K562 (cell line): ENCODE measurements around the gene TFEC. TPM values are rescaled to one million over a fixed set of nuclear protein-coding genes. Genes with fewer than 3 reads are reported as not detected.

ENCODE experiments used
- ATAC-seq: fragments of 200-7000 bp; cut with Tn5 transposase; 3 replicates; pipeline ENCODE4 v1.9.1; 2020; ENCODE audit warnings: moderate library complexity
- BruUV-seq: library from RNA; stranded (reverse); fragments of 400-500 nt; replicated peaks from 2 replicates; lab custom pipeline; 2021; lab: Mats Ljungman, UMichigan
- CTCF ChIA-PET: fragments of 300-600 bp; formaldehyde crosslinking; extraction: SDS; loops from one replicate; lab custom pipeline; 2021; ENCODE audit warnings: low intra/inter-chr PET ratio; lab: Yijun Ruan, JAX
- POLR2A ChIA-PET: fragments of 300-600, 350-650 bp; sonication (Branson Sonifier 250); formaldehyde crosslinking; extraction: SDS; loops from one replicate; lab custom pipeline; 2021; ENCODE audit warnings: antibody characterized with exemption, inconsistent platforms; lab: Yijun Ruan, JAX
- DNase-seq, 4 experiments: peaks; one replicate each; pipeline versions ENCODE4 v3.0.0 to v3.0.0-alpha.2; 2011 to 2018; ENCODE audit warnings: low spot score in 3 of 4, mixed read lengths in 3 of 4; ENCODE audit errors: extremely low read depth in 1 of 4
- FAIRE-seq: peaks from 2 replicates; lab custom pipeline; 2011; peaks lifted over from hg19 to GRCh38; lab: Jason Lieb, UNC
- H2AFZ ChIP-seq: 2 replicates; pipeline ENCODE4 v1.6.0; 2011; ENCODE audit warnings: low read depth, low read length, control low read depth, inconsistent platforms
- H3K27ac ChIP-seq: fragments of 200-600 bp; 3 replicates; pipeline ENCODE4 v1.8.0; 2011; ENCODE audit warnings: low read depth, mild to moderate bottlenecking, control low read depth, inconsistent platforms, low read length, moderate library complexity, mixed read lengths; ENCODE audit errors: extremely low read depth
- H3K27me3 ChIP-seq, 2 experiments: fragments of 300-600 bp in 1 of 2; 2 replicates in 1 of 2; 3 replicates in 1 of 2; pipeline versions ENCODE4 v1.6.0 to v1.8.0; 2011; ENCODE audit warnings: inconsistent platforms in 2 of 2, low read length in 2 of 2, mild to moderate bottlenecking in 1 of 2, mixed read lengths in 1 of 2, moderate library complexity in 1 of 2; ENCODE audit not compliant: control insufficient read depth in 2 of 2, insufficient read depth in 2 of 2
- H3K36me3 ChIP-seq: fragments of 300-600 bp; 3 replicates; pipeline ENCODE4 v1.8.0; 2011; ENCODE audit warnings: mild to moderate bottlenecking, low read length, inconsistent platforms; ENCODE audit not compliant: control insufficient read depth, insufficient read depth
- H3K4me1 ChIP-seq, 2 experiments: fragments of 200-600 bp in 1 of 2; replicated peaks in 1 of 2; 2 replicates in 1 of 2; 3 replicates in 1 of 2; pipeline versions ENCODE4 v1.5.1 to v1.8.0; 2011; ENCODE audit warnings: inconsistent platforms in 2 of 2, low read length in 2 of 2, mild to moderate bottlenecking in 1 of 2, mixed read lengths in 1 of 2, moderate library complexity in 1 of 2; ENCODE audit not compliant: control insufficient read depth in 2 of 2, insufficient read depth in 2 of 2
- H3K4me2 ChIP-seq: 2 replicates; pipeline ENCODE4 v1.6.1; 2011; ENCODE audit warnings: low read length, control low read depth, inconsistent platforms, mixed read lengths; ENCODE audit not compliant: insufficient read depth
- H3K4me3 ChIP-seq: fragments of 200-600 bp; sonication (generic), shearing (Covaris generic); 2 replicates; pipeline ENCODE4 v1.5.1; 2016; ENCODE audit warnings: control low read depth, inconsistent platforms
- H3K79me2 ChIP-seq: fragments of 200-600 bp; 3 replicates; pipeline ENCODE4 v1.8.0; 2011; ENCODE audit warnings: low read length, inconsistent platforms; ENCODE audit not compliant: control insufficient read depth, insufficient read depth
- H3K9ac ChIP-seq, 2 experiments: 2 replicates each; pipeline versions ENCODE4 v1.6.0 to v1.6.1; 2011; ENCODE audit warnings: low read depth in 2 of 2, low read length in 2 of 2, control low read depth in 1 of 2, inconsistent platforms in 1 of 2, mild to moderate bottlenecking in 1 of 2, mixed read lengths in 1 of 2; ENCODE audit not compliant: insufficient read depth in 1 of 2
- H3K9me1 ChIP-seq: one replicate; pipeline ENCODE4 v1.6.0; 2011; ENCODE audit warnings: inconsistent platforms, mild to moderate bottlenecking, low read length, moderate library complexity; ENCODE audit not compliant: control insufficient read depth, insufficient read depth
- H3K9me3 ChIP-seq: replicated peaks from 2 replicates; pipeline ENCODE4 v1.5.1; 2011; ENCODE audit warnings: low read depth, low read length, inconsistent platforms; ENCODE audit not compliant: control insufficient read depth, insufficient read depth
- H4K20me1 ChIP-seq: replicated peaks from 2 replicates; pipeline ENCODE4 v1.6.1; 2011; ENCODE audit warnings: low read length, inconsistent platforms, mixed read lengths; ENCODE audit not compliant: control insufficient read depth, insufficient read depth
- CBX2 ChIP-seq: fragments of 200-600 bp; sonication (generic); IDR thresholded peaks from one replicate; pipeline ENCODE4 v1.6.1; 2012; ENCODE audit warnings: mild to moderate bottlenecking, low read length, inconsistent platforms; ENCODE audit not compliant: insufficient read depth, poor library complexity, severe bottlenecking
- DPF2 ChIP-seq: fragments of 450-650 bp; IDR thresholded peaks from 2 replicates; pipeline ENCODE4 v1.6.1; 2016
- E2F4 ChIP-seq: sonication (generic); formaldehyde crosslinking; IDR thresholded peaks from 2 replicates; pipeline ENCODE4 v1.8.0; 2022; ENCODE audit warnings: mild to moderate bottlenecking, low read depth, missing genetic modification reagents
- FIP1L1 ChIP-seq: fragments of 200-400 bp; formaldehyde crosslinking; IDR thresholded peaks from 2 replicates; pipeline ENCODE4 v1.6.1; 2018; ENCODE audit warnings: mild to moderate bottlenecking, low read depth, low read length; ENCODE audit not compliant: poor library complexity, severe bottlenecking
- GATA2 ChIP-seq: sonication (generic); formaldehyde crosslinking; IDR thresholded peaks from 2 replicates; pipeline ENCODE4 v1.4.0; 2020; ENCODE audit warnings: mild to moderate bottlenecking, missing genetic modification reagents
- LARP7 ChIP-seq: fragments of 450-650 bp; IDR thresholded peaks from 2 replicates; pipeline ENCODE4 v1.6.1; 2016
- MCM3 ChIP-seq: fragments of 450-650 bp; IDR thresholded peaks from 2 replicates; pipeline ENCODE4 v1.6.1; 2016
- PHB2 ChIP-seq: fragments of 450-650 bp; IDR thresholded peaks from 2 replicates; pipeline ENCODE4 v1.6.1; 2017; ENCODE audit warnings: low read depth
- USF1 ChIP-seq: sonication (generic); formaldehyde crosslinking; IDR thresholded peaks from 2 replicates; pipeline ENCODE4 v1.9.0; 2022; ENCODE audit warnings: mild to moderate bottlenecking, missing genetic modification reagents
- ZNF121 ChIP-seq: sonication (generic); formaldehyde crosslinking; conservative IDR thresholded peaks from 2 replicates; pipeline ENCODE4 v1.8.0; 2022; ENCODE audit warnings: missing genetic modification reagents
- ZNF165 ChIP-seq: fragments of 250-450 bp; sonication (Bioruptor Pico); IDR thresholded peaks from 2 replicates; pipeline ENCODE4 v1.4.0; 2020; ENCODE audit warnings: borderline replicate concordance
- ZNF217 ChIP-seq: sonication (generic); formaldehyde crosslinking; IDR thresholded peaks from 2 replicates; pipeline ENCODE4 v1.8.0; 2022; ENCODE audit warnings: mild to moderate bottlenecking, missing genetic modification reagents
- WGBS: fragments of 100-300 bp; shearing (Covaris generic); methylation state at CpG from one replicate; pipeline ENCODE4 v1.1.6; 2016; ENCODE audit warnings: low coverage, mixed read lengths; ENCODE audit not compliant: insufficient coverage; ENCODE audit errors: missing lambda C conversion rate; 5-methylcytosine and 5-hydroxymethylcytosine counted together
- in situ Hi-C: fragments of 300-500 bp; cut with MboI; formaldehyde crosslinking; loops from 4 replicates; pipeline ENCODE4 v1.15.0; 2018; ENCODE audit warnings: inconsistent platforms, mixed read lengths
- intact Hi-C: fragments of 100-400 bp; cut with micrococcal nuclease; formaldehyde crosslinking; loops from 2 replicates; pipeline ENCODE4 v1.14.2; 2022
- polyA plus RNA-seq, 8 experiments: library from polyadenylated mRNA; depleted of rRNA in 4 of 8; stranded (reverse) in 5 of 8; unstranded in 3 of 8; fragments of >200 nt; fragmentation: Nextera tagmentation in 2 of 8; fragmentation: Illumina TruSeq in 1 of 8; extraction: Ambion mirVana in 2 of 8; extraction: Trizol in 1 of 8; gene quantifications; 2 replicates each; pipeline versions ENCODE4 v1.2.1 to v1.2.3, GENCODE V29; 2011 to 2014; ENCODE audit warnings: inconsistent platforms in 1 of 8, missing spikeins in 1 of 8
- total RNA-seq, 7 experiments: library from RNA; depleted of rRNA in 6 of 7; stranded (reverse); fragments of >200 nt in 6 of 7; fragmentation: Illumina TruSeq in 2 of 7; extraction: Trizol in 2 of 7; gene quantifications; 2 replicates each; pipeline versions ENCODE4 v1.2.1 to v1.2.3, GENCODE V29; 2011 to 2021; ENCODE audit warnings: low replicate concordance in 1 of 7
- TF ChIP-seq, protein P1 (sequence below): fragments of 250-450 bp; sonication (Bioruptor Pico); IDR thresholded peaks from 2 replicates; pipeline ENCODE4 v1.4.0; 2020; ENCODE audit warnings: borderline replicate concordance
- TF ChIP-seq, protein P2 (sequence below): fragments of 450-650 bp; conservative IDR thresholded peaks from 2 replicates; pipeline ENCODE4 v1.6.1; 2016; ENCODE audit warnings: missing genetic modification characterization, low read depth, mild to moderate bottlenecking, control low read depth, missing compliant biosample characterization

TFEC gene
- total and polyA plus RNA-seq, 9 of the 15 experiments (the other 6 are each of a cell fraction or from before 2014, with no cell fraction given) = 0.01 TPM; not detected in 8

- TF ChIP-seq CBX2 (no peak), FIP1L1 (no peak), ZNF121 (CRISPR knock-in tag) (no peak), E2F4 (CRISPR knock-in tag) (no peak)
- TF ChIP-seq, protein P1, sequence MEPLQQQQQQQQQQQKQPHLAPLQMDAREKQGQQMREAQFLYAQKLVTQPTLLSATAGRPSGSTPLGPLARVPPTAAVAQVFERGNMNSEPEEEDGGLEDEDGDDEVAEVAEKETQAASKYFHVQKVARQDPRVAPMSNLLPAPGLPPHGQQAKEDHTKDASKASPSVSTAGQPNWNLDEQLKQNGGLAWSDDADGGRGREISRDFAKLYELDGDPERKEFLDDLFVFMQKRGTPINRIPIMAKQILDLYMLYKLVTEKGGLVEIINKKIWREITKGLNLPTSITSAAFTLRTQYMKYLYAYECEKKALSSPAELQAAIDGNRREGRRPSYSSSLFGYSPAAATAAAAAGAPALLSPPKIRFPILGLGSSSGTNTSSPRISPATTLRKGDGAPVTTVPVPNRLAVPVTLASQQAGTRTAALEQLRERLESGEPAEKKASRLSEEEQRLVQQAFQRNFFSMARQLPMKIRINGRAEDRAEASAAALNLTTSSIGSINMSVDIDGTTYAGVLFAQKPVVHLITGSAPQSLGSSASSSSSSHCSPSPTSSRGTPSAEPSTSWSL = no peak
These were observed 41.1 kb upstream of the TFEC start (continued) for GRCh38 chr7:116071629-116072028.

- Histone ChIP-seq H4K20me1 (no peaks in the 10 kb centered on the region), H3K4me2 (no peak overlapping the region), H3K27me3 (no peaks in the 10 kb centered on the region), H3K27ac (no peak overlapping the region), H3K9me1 (no peaks in the 10 kb centered on the region), H2AFZ (no peak overlapping the region), H3K79me2 (no peaks in the 10 kb centered on the region), H3K4me3 (no peak overlapping the region), H3K9ac (no peak overlapping the region), H3K9me3 (no peaks in the 10 kb centered on the region; the same call in 1 of the 2 replicates), H3K4me1 (no peaks in the 10 kb centered on the region), H3K36me3 (no peaks in the 10 kb centered on the region)
- no TSS peak for BruUV-seq
- FAIRE-seq (no peak), DNase-seq (no peak), ATAC-seq (no peak)
- TF ChIP-seq PHB2 (no peak), GATA2 (CRISPR knock-in tag) (no peak), MCM3 (no peak), ZNF165 (CRISPR knock-in tag) (no peak), USF1 (CRISPR knock-in tag) (no peak), DPF2 (no peak), LARP7 (no peak), ZNF217 (CRISPR knock-in tag) (no peak)
- TF ChIP-seq, protein P2, sequence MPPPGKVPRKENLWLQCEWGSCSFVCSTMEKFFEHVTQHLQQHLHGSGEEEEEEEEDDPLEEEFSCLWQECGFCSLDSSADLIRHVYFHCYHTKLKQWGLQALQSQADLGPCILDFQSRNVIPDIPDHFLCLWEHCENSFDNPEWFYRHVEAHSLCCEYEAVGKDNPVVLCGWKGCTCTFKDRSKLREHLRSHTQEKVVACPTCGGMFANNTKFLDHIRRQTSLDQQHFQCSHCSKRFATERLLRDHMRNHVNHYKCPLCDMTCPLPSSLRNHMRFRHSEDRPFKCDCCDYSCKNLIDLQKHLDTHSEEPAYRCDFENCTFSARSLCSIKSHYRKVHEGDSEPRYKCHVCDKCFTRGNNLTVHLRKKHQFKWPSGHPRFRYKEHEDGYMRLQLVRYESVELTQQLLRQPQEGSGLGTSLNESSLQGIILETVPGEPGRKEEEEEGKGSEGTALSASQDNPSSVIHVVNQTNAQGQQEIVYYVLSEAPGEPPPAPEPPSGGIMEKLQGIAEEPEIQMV (tag) = no peak
- 0% methylated on average over 1 of the region's 1 CpG for WGBS
- ChIA-PET POLR2A (interaction anchor here (0.6 kb wide), 1 partner anchor 20 kb away, joined by 3 read pairs; no protein-coding TSS in a partner anchor), CTCF (no interaction called here)
- in situ Hi-C loops (no loop called here), intact Hi-C loops (no loop called here)
These were observed 33.6 kb upstream of the TFEC start for GRCh38 chr7:116064179-116064578.
